ENCODE measurements around the gene ZSCAN26. TPM values are rescaled to one million over a fixed set of nuclear protein-coding genes. Genes with fewer than 3 reads are reported as not detected.

Gene ZSCAN26
- total and polyA plus RNA-seq, 2 of the 8 experiments (the other 6 are each of a cell fraction or from before 2014, with no cell fraction given): 7.0 to 8.5 TPM

- H3K4ac ChIP-seq (replicated peaks; ENCODE audit: insufficient read length, low read depth, low read length): no peak overlapping the region
- no peaks in the 10 kb centered on the region for H3K79me2 ChIP-seq (ENCODE audit: control insufficient read depth in 1 of 2, insufficient read depth in 2 of 2, low read length in 2 of 2)
- no peak overlapping the region for H3K9ac ChIP-seq (replicated peaks in 1 of 4; ENCODE audit: extremely low read depth in 1 of 4, low read depth in 3 of 4, low read length in 3 of 4)
- H3K36me3 ChIP-seq (ENCODE audit: control insufficient read depth in 2 of 4, insufficient read depth in 4 of 4, low read length in 3 of 4): peaks cover 0 to 2% (median 0%) of the 10 kb centered on the region in 4 experiments; a peak in 1 of 8 replicates
- no peak overlapping the region for H4K5ac ChIP-seq (ENCODE audit: insufficient read length, low read depth, low read length)
- 0 out of 2 replicates have a peak overlapping the region, but pooled peaks have one; percentile 53 for H2BK15ac ChIP-seq (ENCODE audit: low read length)
- POLR2A ChIA-PET (ENCODE audit: partially characterized antibody): interaction anchor here (1.1 to 2.5 kb wide), 4 partner anchors 24 to 28 kb away, joined by 3 to 17 read pairs (median 6); partner anchors contain the start of gene ZSCAN31
- no peak overlapping the region for H4K8ac ChIP-seq (ENCODE audit: extremely low read depth, insufficient read depth, low read length)
- H2BK12ac ChIP-seq (ENCODE audit: low read depth, low read length): 0 out of 2 replicates have a peak overlapping the region, but pooled peaks have one; percentile 35
- no peaks in the 10 kb centered on the region for H3K9me3 ChIP-seq (ENCODE audit: insufficient read depth in 2 of 2, low read depth in 1 of 2, low read length in 1 of 2)
- H2BK5ac ChIP-seq (ENCODE audit: low read depth, low read length): 0 out of 2 replicates have a peak overlapping the region, but pooled peaks have one; percentile 2
- peaks cover 0 to 1% (median 0%) of the 10 kb centered on the region in 4 experiments; a peak in 4 of 7 replicates for H3K4me1 ChIP-seq (replicated peaks in 1 of 4; ENCODE audit: control insufficient read depth in 3 of 4, insufficient read depth in 4 of 4, low read length in 3 of 4)
- no peak overlapping the region for H3K27ac ChIP-seq (ENCODE audit: low read depth, low read length)
- FAIRE-seq: no peak
- peak overlapping the region; percentile 54 for H2BK120ac ChIP-seq (replicated peaks; ENCODE audit: low read depth, low read length)
- no peak overlapping the region for H3K14ac ChIP-seq (ENCODE audit: insufficient read length)
- no peak overlapping the region for H2AFZ ChIP-seq (ENCODE audit: low read length)
- H4K91ac ChIP-seq (replicated peaks; ENCODE audit: insufficient read length, low read length): no peak overlapping the region
- H3K4me2 ChIP-seq (ENCODE audit: insufficient read depth in 1 of 2, low read depth in 2 of 2, low read length in 2 of 2): no peak overlapping the region
- H2AK5ac ChIP-seq (ENCODE audit: low read depth, low read length): no peak overlapping the region
- no peak overlapping the region for H3K56ac ChIP-seq (replicated peaks; ENCODE audit: insufficient read length, low read depth, low read length)
- no peak overlapping the region for H2BK20ac ChIP-seq (ENCODE audit: low read length)
- H3K79me1 ChIP-seq (ENCODE audit: low read depth, low read length): no peaks in the 10 kb centered on the region
- no peak overlapping the region for H3K4me3 ChIP-seq (ENCODE audit: extremely low read depth in 1 of 4, insufficient read depth in 2 of 4, low read depth in 3 of 4, low read length in 4 of 4)
- H3K23me2 ChIP-seq (ENCODE audit: low read depth, low read length): no peaks in the 10 kb centered on the region
- CTCF ChIA-PET (ENCODE audit: partially characterized antibody): interaction anchor here (1.0 to 4.3 kb wide), 2 partner anchors 24 to 45 kb away, joined by 3 to 13 read pairs; no protein-coding TSS in a partner anchor
- DNase-seq (ENCODE audit: low read depth in 1 of 2, low spot score in 2 of 2): no peak
- 88% methylated on average over 9 of the region's 9 CpGs; no CpG with 5 or more reads in 1 of the 2 experiments for WGBS, 2 experiments (ENCODE audit: extremely low coverage in 1 of 2, insufficient coverage in 1 of 2, insufficient read length in 1 of 2, insufficient replicate concordance in 2 of 2, low coverage in 1 of 2, low lambda C conversion rate in 2 of 2, missing lambda C conversion rate in 1 of 2)
- no peaks in the 10 kb centered on the region for H4K20me1 ChIP-seq (replicated peaks in 1 of 2; ENCODE audit: control insufficient read depth in 1 of 2, insufficient read depth in 2 of 2, low read length in 2 of 2)
- H3K27me3 ChIP-seq (replicated peaks in 1 of 4; ENCODE audit: control insufficient read depth in 3 of 4, extremely low read depth in 1 of 4, insufficient read depth in 3 of 4, low read length in 3 of 4): no peaks in the 10 kb centered on the region
- no peak overlapping the region for H3K23ac ChIP-seq (ENCODE audit: insufficient read length)
- H3K18ac ChIP-seq (ENCODE audit: extremely low read depth, low read length): no peak overlapping the region; the same call in 1 of the 2 replicates
- TF ChIP-seq PHF8 (conservative IDR thresholded peaks at IDR 0.05; ENCODE audit: low read depth, low read length) (no peak), HDAC6 (IDR thresholded peaks at IDR 0.05; ENCODE audit: low read depth, low read length) (no peak), RXRA (IDR thresholded peaks at IDR 0.05; ENCODE audit: insufficient read depth, low read depth, low read length) (no peak), TAF1 (IDR thresholded peaks at IDR 0.05; ENCODE audit: low read depth, low read length) (no peak), TCF12 (IDR thresholded peaks at IDR 0.05; ENCODE audit: low read depth, low read length) (no peak), SP2 (IDR thresholded peaks at IDR 0.05; ENCODE audit: low read length) (no peak), NANOG (IDR thresholded peaks at IDR 0.05; ENCODE audit: insufficient read depth, low read depth, low read length, poor library complexity, severe bottlenecking) (no peak), MAX (IDR thresholded peaks at IDR 0.05) (no peak), POU5F1 (IDR thresholded peaks at IDR 0.05; ENCODE audit: low read depth, low read length) (no peak), FOSL1 (IDR thresholded peaks at IDR 0.05; ENCODE audit: insufficient read depth, low read depth, low read length) (no peak)
- TF ChIP-seq, protein P1, sequence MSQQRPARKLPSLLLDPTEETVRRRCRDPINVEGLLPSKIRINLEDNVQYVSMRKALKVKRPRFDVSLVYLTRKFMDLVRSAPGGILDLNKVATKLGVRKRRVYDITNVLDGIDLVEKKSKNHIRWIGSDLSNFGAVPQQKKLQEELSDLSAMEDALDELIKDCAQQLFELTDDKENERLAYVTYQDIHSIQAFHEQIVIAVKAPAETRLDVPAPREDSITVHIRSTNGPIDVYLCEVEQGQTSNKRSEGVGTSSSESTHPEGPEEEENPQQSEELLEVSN (IDR thresholded peaks at IDR 0.05): no peak
Observed at GRCh38 chr6:28311139-28311823, 44.3 kb downstream of the ZSCAN26 start.
